SK-N-MC (cell line): ENCODE data around the gene ZNF69.

Source experiments
- EZH2 ChIP-seq: fragments of 200-600 bp; sonication (generic); IDR thresholded peaks from one replicate; pipeline ENCODE4 v1.6.1; 2017; ENCODE audit warnings: antibody characterized with exemption
- POLR2AphosphoS5 ChIP-seq: IDR thresholded peaks from 2 replicates; pipeline ENCODE4 v1.6.1; 2012; ENCODE audit warnings: mild to moderate bottlenecking, low read depth, low read length, borderline replicate concordance

GRCh38 chr19:11887234-11887610 lies 360 bp upstream of the ZNF69 start:
- TF ChIP-seq EZH2: no peak
- TF ChIP-seq POLR2AphosphoS5: no peak
